HG03521 (cell line): ENCODE measurements around the gene MPC1.

Source experiments
- ATAC-seq: cut with Tn5 transposase; IDR thresholded peaks from one replicate; pipeline ENCODE4 v1.9.1; 2021; ENCODE audit warnings: mild to moderate bottlenecking, moderate library complexity; ENCODE audit not compliant: unreplicated experiment

The MPC1 gene

DNA sequence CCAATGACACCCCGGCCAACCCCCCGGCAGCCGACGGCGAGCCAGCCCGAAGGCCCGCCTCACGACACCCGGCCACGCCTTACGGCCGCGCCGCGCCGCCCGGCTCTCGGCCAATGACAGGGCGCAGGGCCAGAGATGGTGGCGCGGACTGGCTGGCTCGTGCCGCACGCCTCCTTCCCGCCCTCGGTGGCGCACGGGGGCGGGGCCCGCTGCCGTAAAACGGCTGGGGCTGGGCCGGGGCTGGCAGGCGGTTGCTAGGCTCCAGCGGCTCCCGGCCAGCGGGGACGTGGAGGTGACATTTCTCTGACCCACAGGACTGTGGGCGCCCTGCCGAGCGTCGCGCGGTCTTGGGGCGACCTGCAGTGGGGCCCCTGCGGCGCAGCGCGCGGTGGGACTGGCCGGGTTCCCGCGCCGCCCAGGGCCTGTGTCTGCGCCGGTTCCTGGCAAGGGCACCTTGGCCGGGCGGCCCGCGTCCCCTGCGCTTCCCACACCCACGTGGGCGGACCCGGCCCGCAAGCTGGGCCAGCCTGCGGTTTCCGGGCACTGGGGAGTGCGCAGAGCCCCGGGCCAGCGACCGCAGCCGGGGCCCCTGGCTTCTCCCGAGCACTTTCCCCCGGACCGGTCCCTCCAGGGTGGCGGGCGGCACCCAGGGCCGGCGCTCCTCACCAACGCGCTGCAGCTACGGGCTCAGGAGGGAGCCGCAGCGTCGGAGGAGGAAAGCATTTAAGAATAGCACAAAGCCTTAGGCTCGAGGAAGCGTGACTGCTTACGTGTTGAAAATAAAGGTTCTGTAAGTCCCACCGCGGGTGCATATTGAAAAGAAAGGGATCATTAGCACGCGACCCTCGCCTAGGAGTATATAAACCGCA lies at the start of gene MPC1:
MPC1 (minus strand) TSS at position 8 of the 869 bp plus-strand sequence. CDS start 64 bp downstream, outside the sequence.
- ATAC-seq, result peak; percentile 85

- ATAC-seq, result no peak
Measured at GRCh38 chr6:166430269-166430668, 47.5 kb upstream of the MPC1 start.

GRCh38 chr6:166424431-166424830 lies 41.7 kb upstream of the MPC1 start:
- no peak for ATAC-seq

- ATAC-seq, result no peak
Measured at GRCh38 chr6:166423781-166424180, 41.0 kb upstream of the MPC1 start.

DNA sequence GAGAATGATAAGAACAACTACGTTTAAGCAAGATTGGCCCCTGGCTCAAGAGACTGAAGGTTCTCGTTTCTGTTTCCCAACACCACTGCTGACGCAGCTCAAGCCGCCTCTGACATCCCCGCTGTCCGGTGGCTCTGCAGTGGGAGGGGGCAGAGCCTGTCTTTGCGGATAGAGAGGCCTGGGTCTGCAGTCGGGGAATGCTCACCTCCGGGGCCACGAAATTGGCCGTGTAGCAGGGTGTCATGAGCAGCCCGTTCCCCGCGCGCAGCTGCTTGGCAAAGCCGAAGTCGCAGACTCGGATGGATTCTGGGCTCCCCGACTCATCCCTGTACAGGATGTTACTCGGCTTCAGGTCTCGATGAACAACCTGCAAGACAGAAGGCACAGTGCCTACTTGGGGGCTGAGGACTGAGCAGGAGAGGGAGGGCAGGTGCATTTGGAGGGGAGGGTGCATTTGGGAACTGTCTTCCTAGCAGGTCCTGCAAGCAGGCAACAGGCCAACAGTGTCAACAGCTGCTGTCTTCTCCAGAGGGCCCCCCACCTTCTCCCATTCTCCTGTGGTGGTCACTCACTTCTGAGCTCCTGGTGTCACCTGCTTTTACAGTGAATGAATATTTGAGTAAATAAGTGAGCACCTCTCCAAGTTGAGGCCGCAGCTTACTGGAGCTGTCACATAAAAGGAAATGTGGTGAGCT lies 40.5 kb upstream of the MPC1 start:
- no peak for ATAC-seq

GRCh38 chr6:166422201-166422940 lies 39.6 kb upstream of the MPC1 start:
- no peak for ATAC-seq

GRCh38 chr6:166420351-166420750 lies 37.6 kb upstream of the MPC1 start:
- ATAC-seq, result no peak

DNA sequence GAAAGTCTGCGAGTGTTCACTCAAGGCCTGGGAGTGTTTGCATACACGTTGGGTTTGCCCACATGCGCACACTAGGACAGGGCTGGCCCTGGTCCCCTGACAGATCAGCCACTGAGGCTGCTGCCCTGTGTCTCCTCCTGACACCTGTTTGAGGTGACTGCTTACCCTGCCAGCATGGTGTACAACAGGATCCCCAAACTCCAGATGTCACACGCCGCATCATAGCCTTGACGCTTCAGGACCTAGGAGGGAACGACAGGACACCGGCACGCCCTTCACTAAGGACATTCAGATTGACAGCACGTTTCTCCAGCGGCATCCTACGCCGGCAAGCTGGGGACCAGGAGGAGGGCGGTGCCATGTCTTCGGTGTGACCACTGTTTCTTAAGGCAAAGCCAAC lies 37.0 kb upstream of the MPC1 start:
- peak; percentile 10 for ATAC-seq

DNA sequence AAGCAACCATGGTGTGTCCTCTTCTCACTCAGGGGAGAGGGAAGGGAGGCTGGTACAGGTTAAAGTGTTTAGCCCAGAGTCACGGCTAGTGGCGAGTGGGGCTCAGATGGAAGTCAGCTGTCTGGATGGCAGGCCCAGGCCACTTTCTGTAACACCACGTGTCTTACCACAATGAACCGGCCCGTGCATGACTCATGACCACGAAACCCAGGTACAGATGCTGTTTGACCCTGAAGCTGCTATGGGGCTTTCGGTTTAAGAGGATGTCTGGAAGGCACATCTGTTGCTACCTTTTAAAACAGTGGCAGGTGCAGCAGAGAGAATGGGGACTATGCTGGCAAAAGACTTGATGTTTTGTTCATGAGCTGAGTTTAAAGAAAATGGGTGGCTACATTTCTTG lies 36.5 kb upstream of the MPC1 start:
- ATAC-seq, result peak; percentile 96

DNA sequence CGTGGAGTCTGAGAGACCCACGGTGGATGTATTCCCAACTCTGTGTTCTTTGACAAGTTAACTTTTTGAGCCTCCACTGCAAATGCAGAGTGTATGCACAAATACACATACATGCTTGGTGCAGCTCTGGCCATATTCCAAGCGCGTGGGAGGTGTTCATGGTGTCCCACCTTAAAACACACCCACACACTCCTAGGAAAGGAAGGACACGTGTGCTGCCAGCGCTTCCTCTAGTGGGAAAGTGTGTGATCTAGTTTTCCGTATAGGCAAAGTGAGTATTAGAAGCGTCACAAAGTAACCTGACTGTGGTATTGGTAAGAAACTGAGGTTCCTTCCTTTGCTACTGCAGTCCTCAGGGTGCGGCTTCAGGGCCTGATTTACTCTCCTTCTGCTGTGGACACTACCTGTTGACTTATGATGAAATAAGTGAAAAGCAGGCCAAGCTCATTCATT lies 36.0 kb upstream of the MPC1 start:
- no peak for ATAC-seq

DNA sequence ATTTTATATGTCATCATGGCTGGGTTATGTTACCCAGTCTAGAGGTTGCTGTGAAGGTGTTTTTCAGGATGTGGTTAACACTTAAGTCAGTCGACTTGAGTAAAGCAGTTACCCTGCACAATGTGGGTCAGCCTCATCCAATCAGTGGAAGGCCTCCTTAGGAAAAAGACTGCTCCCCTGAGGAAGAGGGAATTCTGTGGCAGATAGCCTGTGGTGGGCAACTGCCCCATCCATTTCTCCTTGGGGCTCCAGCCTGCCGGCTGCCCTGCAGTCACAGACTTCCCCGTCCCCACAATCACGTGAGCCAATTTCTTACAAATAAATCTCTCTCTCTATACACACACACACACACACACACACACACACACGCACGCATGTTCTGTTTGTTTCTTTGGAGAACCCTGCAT lies 34.5 kb upstream of the MPC1 start:
- peak; percentile 40 for ATAC-seq

- no peak for ATAC-seq
Measured at GRCh38 chr6:166415833-166416347, 33.1 kb upstream of the MPC1 start.

DNA sequence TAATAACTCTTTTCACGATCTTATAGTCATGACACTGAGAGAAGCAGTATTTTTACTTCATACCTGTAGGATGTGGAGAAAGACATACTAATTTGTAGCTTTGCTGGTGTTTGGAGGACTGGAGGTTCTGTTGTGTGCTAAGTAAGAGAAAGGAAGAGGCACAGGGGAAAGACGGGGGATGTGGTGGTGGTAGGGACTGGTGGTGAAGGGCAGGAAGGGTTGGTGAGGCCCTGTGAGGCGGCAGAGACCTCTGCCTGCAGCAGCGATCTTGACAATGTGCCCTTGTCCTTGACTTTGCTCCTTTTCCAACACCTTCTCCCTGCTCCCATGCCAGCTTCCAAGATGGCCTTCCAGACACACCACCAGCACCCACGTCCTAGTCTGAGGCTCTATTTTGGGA lies 32.6 kb upstream of the MPC1 start:
- ATAC-seq, result no peak

- ATAC-seq, result no peak
Measured at GRCh38 chr6:166413491-166413951, 30.8 kb upstream of the MPC1 start.

- no peak for ATAC-seq
Measured at GRCh38 chr6:166412911-166413384, 30.2 kb upstream of the MPC1 start.

- no peak for ATAC-seq
Measured at GRCh38 chr6:166412156-166412910, 29.6 kb upstream of the MPC1 start.

DNA sequence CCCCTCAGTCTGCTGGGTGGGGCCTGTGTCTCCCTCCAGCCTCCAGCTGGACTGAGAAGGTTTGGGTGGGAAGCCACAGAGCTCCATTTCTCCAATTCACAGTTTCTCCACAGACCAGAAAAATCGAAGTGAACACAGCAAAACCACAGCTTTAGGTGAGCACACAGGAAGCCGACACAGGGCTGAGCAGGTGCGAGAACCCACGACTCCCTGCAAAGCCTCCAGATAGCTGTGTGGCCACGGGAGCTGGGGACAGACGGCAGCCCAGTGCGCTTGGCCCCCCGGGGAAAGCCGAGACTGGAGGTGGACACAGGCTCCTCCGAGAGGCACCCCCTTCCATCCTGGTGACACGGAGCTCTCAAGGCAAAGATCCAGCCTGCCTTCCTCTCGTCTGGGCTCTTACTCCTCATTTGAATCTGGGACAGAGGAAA lies 29.0 kb upstream of the MPC1 start:
- no peak for ATAC-seq

GRCh38 chr6:166411271-166411670 lies 28.5 kb upstream of the MPC1 start:
- ATAC-seq, result no peak

- ATAC-seq, result no peak
Measured at GRCh38 chr6:166410426-166410935, 27.7 kb upstream of the MPC1 start.
